HG02884 (cell line): ENCODE measurements around the gene FAM76B.
"Not testable (repeated sequence)": the region's sequence is repeated elsewhere in the genome, so short reads cannot be mapped to it uniquely, and the experiment has no call there.

Source experiments
- ATAC-seq: cut with Tn5 transposase; IDR thresholded peaks from one replicate; pipeline ENCODE4 v1.9.1; 2021; ENCODE audit warnings: mild to moderate bottlenecking, moderate library complexity; ENCODE audit not compliant: unreplicated experiment

Gene FAM76B

GRCh38 chr11:95789506-95790122 lies at the start of gene FAM76B:
TSS of gene FAM76B (minus strand) at chr11:95789782. CDS start at chr11:95789478, 304 bp downstream.
- peak; percentile 66 for ATAC-seq

- ATAC-seq: peak; percentile 92
These were observed 46.3 kb upstream of the FAM76B start for GRCh38 chr11:95835768-95836488.

- ATAC-seq: no peak
These were observed 45.8 kb upstream of the FAM76B start for GRCh38 chr11:95835351-95835750.

GRCh38 chr11:95833378-95833777 lies 43.8 kb upstream of the FAM76B start:
- ATAC-seq: no peak

- ATAC-seq: no peak
These were observed 43.2 kb upstream of the FAM76B start for GRCh38 chr11:95832763-95833162.

- ATAC-seq: no peak
These were observed 41.8 kb upstream of the FAM76B start for GRCh38 chr11:95831198-95831883.

GRCh38 chr11:95829580-95830259 lies 40.1 kb upstream of the FAM76B start:
- ATAC-seq: no peak

- no peak for ATAC-seq
These were observed 38.1 kb upstream of the FAM76B start for GRCh38 chr11:95827696-95828095.

- ATAC-seq: no peak
These were observed 32.1 kb upstream of the FAM76B start for GRCh38 chr11:95821640-95822039.

GRCh38 chr11:95816037-95816436 lies 26.5 kb upstream of the FAM76B start:
- no peak for ATAC-seq

- ATAC-seq: not testable (repeated sequence)
These were observed 21.5 kb upstream of the FAM76B start for GRCh38 chr11:95811052-95811451.

- ATAC-seq: not testable (repeated sequence)
These were observed 16.9 kb upstream of the FAM76B start for GRCh38 chr11:95806464-95806863.

- ATAC-seq: no peak
These were observed 16.3 kb upstream of the FAM76B start for GRCh38 chr11:95805869-95806268.

- ATAC-seq: no peak
These were observed 14.4 kb upstream of the FAM76B start for GRCh38 chr11:95803973-95804372.

- no peak for ATAC-seq
These were observed 13.2 kb upstream of the FAM76B start for GRCh38 chr11:95802806-95803205.

GRCh38 chr11:95800438-95800837 lies 10.9 kb upstream of the FAM76B start:
- no peak for ATAC-seq

GRCh38 chr11:95799546-95799945 lies 10.0 kb upstream of the FAM76B start:
- no peak for ATAC-seq

GRCh38 chr11:95796501-95796900 lies 6.9 kb upstream of the FAM76B start:
- ATAC-seq: no peak

- ATAC-seq: no peak
These were observed 6.2 kb upstream of the FAM76B start for GRCh38 chr11:95795627-95796295.

- no peak for ATAC-seq
These were observed 4.5 kb upstream of the FAM76B start for GRCh38 chr11:95794086-95794485.

- ATAC-seq: no peak
These were observed 3.5 kb upstream of the FAM76B start for GRCh38 chr11:95793116-95793515.
